Loucy (cell line): ENCODE measurements around the gene PAK1.

Experiments
- H2AFZ ChIP-seq: fragments of 200-600 bp; sonication (generic); 2 replicates; pipeline ENCODE4 v1.6.0; 2016; ENCODE audit warnings: antibody characterized with exemption, mild to moderate bottlenecking, low read length, moderate library complexity
- H3F3A ChIP-seq: fragments of 200-600 bp; 2 replicates; pipeline ENCODE4 v1.6.0; 2016; ENCODE audit warnings: antibody characterized with exemption, low read depth, mild to moderate bottlenecking
- H3K27me3 ChIP-seq: fragments of 200-600 bp; sonication (generic); 2 replicates; pipeline ENCODE4 v1.6.1; 2014; ENCODE audit warnings: low read length, mild to moderate bottlenecking; ENCODE audit not compliant: insufficient read depth, poor library complexity, severe bottlenecking
- H3K36me3 ChIP-seq: fragments of 200-600 bp; sonication (generic); 2 replicates; pipeline ENCODE4 v1.6.1; 2016; ENCODE audit warnings: low read length; ENCODE audit not compliant: insufficient read depth
- H3K4me1 ChIP-seq: fragments of 200-600 bp; sonication (generic); 2 replicates; pipeline ENCODE4 v1.5.1; 2014; ENCODE audit warnings: low read length, mild to moderate bottlenecking; ENCODE audit not compliant: insufficient read depth, poor library complexity, severe bottlenecking
- H3K4me2 ChIP-seq: fragments of 200-600 bp; sonication (generic); 2 replicates; pipeline ENCODE4 v1.6.0; 2014; ENCODE audit warnings: antibody characterized with exemption, low read length, low read depth, mild to moderate bottlenecking; ENCODE audit not compliant: poor library complexity, severe bottlenecking
- H3K4me3 ChIP-seq: fragments of 200-600 bp; sonication (generic); 2 replicates; pipeline ENCODE4 v1.5.1; 2014; ENCODE audit warnings: low read length, mild to moderate bottlenecking, mixed read lengths; ENCODE audit not compliant: poor library complexity, severe bottlenecking
- H3K79me2 ChIP-seq: fragments of 200-600 bp; sonication (generic); 2 replicates; pipeline ENCODE4 v1.6.1; 2014; ENCODE audit warnings: low read length; ENCODE audit not compliant: insufficient read depth
- H3K9ac ChIP-seq: fragments of 200-600 bp; sonication (generic); 2 replicates; pipeline ENCODE4 v1.6.0; 2014; ENCODE audit warnings: mild to moderate bottlenecking, low read depth, low read length, moderate library complexity; ENCODE audit not compliant: poor library complexity, severe bottlenecking
- H3K9me2 ChIP-seq: fragments of 200-600 bp; sonication (generic); replicated peaks from 2 replicates; pipeline ENCODE4 v1.6.1; 2016; ENCODE audit warnings: low read depth, low read length, mixed read lengths
- H3K9me3 ChIP-seq: fragments of 200-600 bp; sonication (generic); 2 replicates; pipeline ENCODE4 v1.6.1; 2014; ENCODE audit warnings: mild to moderate bottlenecking, antibody characterized with exemption, low read length, low read depth; ENCODE audit not compliant: insufficient read depth
- H4K20me1 ChIP-seq: fragments of 200-600 bp; sonication (generic); 2 replicates; pipeline ENCODE4 v1.6.0; 2014; ENCODE audit warnings: antibody characterized with exemption, low read length, mild to moderate bottlenecking; ENCODE audit not compliant: insufficient read depth, poor library complexity, severe bottlenecking
- EZH2phosphoT487 ChIP-seq: fragments of 200-600 bp; IDR thresholded peaks from 2 replicates; pipeline ENCODE4 v1.6.1; 2018; ENCODE audit warnings: antibody characterized with exemption, mild to moderate bottlenecking, moderate library complexity, borderline replicate concordance
- TF ChIP-seq, protein P1 (sequence below): fragments of 200-600 bp; sonication (generic); conservative IDR thresholded peaks from 2 replicates; pipeline ENCODE4 v1.5.1; 2014; ENCODE audit warnings: mild to moderate bottlenecking, antibody characterized with exemption, low read length

PAK1 gene

DNA sequence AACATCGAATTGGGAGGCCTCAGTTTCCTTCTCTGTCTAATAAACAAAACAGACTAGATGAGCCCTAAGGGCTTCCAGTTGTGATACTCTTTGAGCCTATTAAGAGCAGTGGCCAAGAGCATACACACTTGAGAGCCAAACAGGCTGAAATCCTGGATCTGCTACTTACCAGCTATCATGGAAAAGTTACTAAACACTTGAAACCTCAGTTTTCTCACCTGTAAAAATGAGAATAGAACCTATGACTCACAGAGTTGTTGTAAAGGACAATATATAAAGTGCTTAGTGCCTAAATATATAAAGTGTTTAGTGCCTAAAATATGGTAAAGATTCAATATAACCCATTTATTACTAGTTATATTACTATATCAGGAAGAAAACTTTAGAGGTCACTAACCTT is 148.7 kb downstream of the PAK1 start:
- Histone ChIP-seq H3K79me2 (no peaks in the 10 kb centered on the region), H3K9ac (no peak overlapping the region), H3K4me2 (no peak overlapping the region), H3K36me3 (peaks cover 49% of the 10 kb centered on the region; the same call in 1 of the 2 replicates), H3K27me3 (no peaks in the 10 kb centered on the region), H3F3A (no peaks in the 10 kb centered on the region), H4K20me1 (no peaks in the 10 kb centered on the region), H3K9me2 (no peaks in the 10 kb centered on the region), H3K9me3 (no peaks in the 10 kb centered on the region), H3K4me3 (no peak overlapping the region), H2AFZ (no peak overlapping the region), H3K4me1 (no peaks in the 10 kb centered on the region)
- no peak for TF ChIP-seq EZH2phosphoT487
- TF ChIP-seq, protein P1, sequence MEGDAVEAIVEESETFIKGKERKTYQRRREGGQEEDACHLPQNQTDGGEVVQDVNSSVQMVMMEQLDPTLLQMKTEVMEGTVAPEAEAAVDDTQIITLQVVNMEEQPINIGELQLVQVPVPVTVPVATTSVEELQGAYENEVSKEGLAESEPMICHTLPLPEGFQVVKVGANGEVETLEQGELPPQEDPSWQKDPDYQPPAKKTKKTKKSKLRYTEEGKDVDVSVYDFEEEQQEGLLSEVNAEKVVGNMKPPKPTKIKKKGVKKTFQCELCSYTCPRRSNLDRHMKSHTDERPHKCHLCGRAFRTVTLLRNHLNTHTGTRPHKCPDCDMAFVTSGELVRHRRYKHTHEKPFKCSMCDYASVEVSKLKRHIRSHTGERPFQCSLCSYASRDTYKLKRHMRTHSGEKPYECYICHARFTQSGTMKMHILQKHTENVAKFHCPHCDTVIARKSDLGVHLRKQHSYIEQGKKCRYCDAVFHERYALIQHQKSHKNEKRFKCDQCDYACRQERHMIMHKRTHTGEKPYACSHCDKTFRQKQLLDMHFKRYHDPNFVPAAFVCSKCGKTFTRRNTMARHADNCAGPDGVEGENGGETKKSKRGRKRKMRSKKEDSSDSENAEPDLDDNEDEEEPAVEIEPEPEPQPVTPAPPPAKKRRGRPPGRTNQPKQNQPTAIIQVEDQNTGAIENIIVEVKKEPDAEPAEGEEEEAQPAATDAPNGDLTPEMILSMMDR = no peak

DNA sequence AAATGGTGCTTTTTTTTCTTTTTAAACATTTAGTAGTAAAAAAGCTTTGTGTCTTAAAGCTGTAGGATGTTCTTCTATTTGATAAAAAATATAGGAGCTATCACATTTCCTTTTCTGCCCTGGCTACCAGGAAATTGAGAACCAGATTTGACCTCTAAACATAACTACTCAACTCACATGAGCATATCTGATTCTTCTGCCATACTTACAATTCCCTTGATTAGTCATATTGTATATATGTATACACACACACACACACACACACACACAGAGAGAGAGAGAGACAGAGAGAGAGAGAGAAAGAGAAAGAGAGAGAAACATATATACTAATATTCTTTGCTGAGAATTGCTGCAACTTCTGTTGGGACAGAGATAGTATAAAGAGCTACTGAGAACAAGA is 149.4 kb downstream of the PAK1 start:
- Histone ChIP-seq H3K9me3 (no peaks in the 10 kb centered on the region), H3K4me2 (no peak overlapping the region), H3F3A (no peaks in the 10 kb centered on the region), H3K79me2 (no peaks in the 10 kb centered on the region), H3K9me2 (no peaks in the 10 kb centered on the region), H3K4me3 (no peak overlapping the region), H3K9ac (no peak overlapping the region), H2AFZ (no peak overlapping the region), H3K36me3 (peaks cover 49% of the 10 kb centered on the region; the same call in 1 of the 2 replicates), H3K4me1 (no peaks in the 10 kb centered on the region), H4K20me1 (no peaks in the 10 kb centered on the region), H3K27me3 (no peaks in the 10 kb centered on the region)
- TF ChIP-seq EZH2phosphoT487 = no peak
- TF ChIP-seq, protein P1 = no peak

DNA sequence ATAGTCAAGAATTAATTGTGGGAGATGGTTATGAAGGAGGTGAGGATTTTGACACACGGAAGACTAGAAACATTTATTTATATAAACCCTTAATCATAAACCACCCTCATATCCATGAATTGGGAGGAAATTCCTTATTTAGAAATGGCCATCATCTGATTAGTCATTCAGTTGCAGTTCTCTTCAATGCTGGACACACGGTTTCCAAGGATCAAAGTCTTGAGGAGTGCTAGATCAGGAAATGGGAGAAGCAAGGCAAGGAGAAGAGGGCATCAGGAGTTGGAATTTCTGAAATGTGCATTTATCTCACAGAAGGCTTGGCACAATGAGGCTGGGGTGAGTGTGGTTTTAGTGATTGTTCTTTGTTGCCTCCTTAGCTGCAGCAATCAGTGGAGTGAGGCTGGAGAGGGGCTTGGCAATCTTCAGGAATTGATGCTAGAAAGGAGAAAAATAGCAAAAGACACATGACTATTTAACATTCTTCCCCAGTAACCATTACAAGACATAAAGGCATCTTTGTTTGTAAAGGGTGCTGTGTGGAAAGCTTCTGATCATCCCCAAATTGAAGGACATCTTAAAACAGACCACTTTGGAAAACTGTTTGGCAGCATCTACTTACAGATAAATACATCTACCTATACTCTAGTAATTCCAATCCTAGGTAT is 150.8 kb downstream of the PAK1 start:
- no peaks in the 10 kb centered on the region for H3K9me2 ChIP-seq
- H2AFZ ChIP-seq = no peak overlapping the region
- H3K4me3 ChIP-seq = no peak overlapping the region
- no peaks in the 10 kb centered on the region for H3K27me3 ChIP-seq
- H4K20me1 ChIP-seq = no peaks in the 10 kb centered on the region
- TF ChIP-seq, protein P1 = no peak
- TF ChIP-seq EZH2phosphoT487 = no peak
- H3K4me2 ChIP-seq = no peak overlapping the region
- H3K36me3 ChIP-seq = peaks cover 49% of the 10 kb centered on the region; the same call in 1 of the 2 replicates
- H3K9me3 ChIP-seq = no peaks in the 10 kb centered on the region
- no peaks in the 10 kb centered on the region for H3F3A ChIP-seq
- H3K79me2 ChIP-seq = no peaks in the 10 kb centered on the region
- no peaks in the 10 kb centered on the region for H3K4me1 ChIP-seq
- no peak overlapping the region for H3K9ac ChIP-seq
